HEK293 (cell line): ENCODE measurements around the gene ADAMTSL5.

ENCODE experiments used
- SP2 ChIP-seq: fragments of 450-650 bp; formaldehyde crosslinking; IDR thresholded peaks from 2 replicates; pipeline ENCODE4 v1.5.1; 2016; ENCODE audit warnings: missing biosample characterization, missing genetic modification characterization
- YY1 ChIP-seq: fragments of 450-650 bp; formaldehyde crosslinking; IDR thresholded peaks from 2 replicates; pipeline ENCODE4 v1.5.1; 2018; ENCODE audit warnings: missing biosample characterization, missing genetic modification characterization
- ZEB2 ChIP-seq: fragments of 450-650 bp; formaldehyde crosslinking; IDR thresholded peaks from 2 replicates; pipeline ENCODE4 v1.5.1; 2016; ENCODE audit warnings: missing biosample characterization, missing genetic modification characterization
- ZFP69B ChIP-seq: fragments of 450-650 bp; formaldehyde crosslinking; IDR thresholded peaks from 2 replicates; pipeline ENCODE4 v1.5.1; 2016; ENCODE audit warnings: missing biosample characterization, missing genetic modification characterization
- ZNF155 ChIP-seq: fragments of 450-650 bp; formaldehyde crosslinking; IDR thresholded peaks from 2 replicates; pipeline ENCODE4 v1.5.1; 2016; ENCODE audit warnings: missing biosample characterization, missing genetic modification characterization
- ZNF214 ChIP-seq: fragments of 450-650 bp; formaldehyde crosslinking; IDR thresholded peaks from 2 replicates; pipeline ENCODE4 v1.5.1; 2017; ENCODE audit warnings: missing biosample characterization, mild to moderate bottlenecking, missing genetic modification characterization, borderline replicate concordance
- ZNF24 ChIP-seq: fragments of 450-650 bp; formaldehyde crosslinking; IDR thresholded peaks from 2 replicates; pipeline ENCODE4 v1.5.1; 2016; ENCODE audit warnings: missing biosample characterization, missing genetic modification characterization
- ZNF777 ChIP-seq: fragments of 450-650 bp; formaldehyde crosslinking; IDR thresholded peaks from 2 replicates; pipeline ENCODE4 v1.5.1; 2017; ENCODE audit warnings: missing biosample characterization, missing genetic modification characterization, borderline replicate concordance
- TF ChIP-seq, protein P1 (sequence below): fragments of 450-650 bp; formaldehyde crosslinking; IDR thresholded peaks from 2 replicates; pipeline ENCODE4 v1.5.1; 2016; ENCODE audit warnings: missing biosample characterization, missing genetic modification characterization

DNA sequence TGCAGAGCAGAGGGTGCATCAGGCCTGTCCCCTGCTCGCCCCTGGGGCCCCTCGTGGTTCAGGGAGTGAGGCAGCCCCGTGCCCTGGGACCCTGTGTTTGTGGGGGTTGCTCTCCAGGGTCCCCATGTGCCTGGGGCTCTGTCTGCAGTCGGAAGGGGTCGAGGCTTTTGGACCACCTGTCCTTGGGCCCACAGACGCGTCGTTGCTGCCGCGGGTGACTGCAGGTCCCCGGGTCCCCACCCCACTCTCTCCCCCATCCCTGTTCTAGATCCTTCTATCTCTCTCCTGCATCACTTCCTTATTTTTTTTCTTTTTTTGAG, 24.6 kb downstream of the ADAMTSL5 start:
- TF ChIP-seq ZNF155 (no peak), ZNF24 (tag by site-specific recombination) (no peak), SP2 (tag by site-specific recombination) (no peak), ZNF214 (tag by site-specific recombination) (no peak), ZEB2 (tag by site-specific recombination) (no peak), YY1 (tag by site-specific recombination) (no peak), ZFP69B (tag by site-specific recombination) (no peak), ZNF777 (tag by site-specific recombination) (no peak)
- TF ChIP-seq, protein P1, sequence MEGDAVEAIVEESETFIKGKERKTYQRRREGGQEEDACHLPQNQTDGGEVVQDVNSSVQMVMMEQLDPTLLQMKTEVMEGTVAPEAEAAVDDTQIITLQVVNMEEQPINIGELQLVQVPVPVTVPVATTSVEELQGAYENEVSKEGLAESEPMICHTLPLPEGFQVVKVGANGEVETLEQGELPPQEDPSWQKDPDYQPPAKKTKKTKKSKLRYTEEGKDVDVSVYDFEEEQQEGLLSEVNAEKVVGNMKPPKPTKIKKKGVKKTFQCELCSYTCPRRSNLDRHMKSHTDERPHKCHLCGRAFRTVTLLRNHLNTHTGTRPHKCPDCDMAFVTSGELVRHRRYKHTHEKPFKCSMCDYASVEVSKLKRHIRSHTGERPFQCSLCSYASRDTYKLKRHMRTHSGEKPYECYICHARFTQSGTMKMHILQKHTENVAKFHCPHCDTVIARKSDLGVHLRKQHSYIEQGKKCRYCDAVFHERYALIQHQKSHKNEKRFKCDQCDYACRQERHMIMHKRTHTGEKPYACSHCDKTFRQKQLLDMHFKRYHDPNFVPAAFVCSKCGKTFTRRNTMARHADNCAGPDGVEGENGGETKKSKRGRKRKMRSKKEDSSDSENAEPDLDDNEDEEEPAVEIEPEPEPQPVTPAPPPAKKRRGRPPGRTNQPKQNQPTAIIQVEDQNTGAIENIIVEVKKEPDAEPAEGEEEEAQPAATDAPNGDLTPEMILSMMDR (tag by site-specific recombination), result no peak
